HT-29 (cell line): ENCODE measurements around the gene PTPN18. TPM values are rescaled to one million over a fixed set of nuclear protein-coding genes. Genes with fewer than 3 reads are reported as not detected.

ENCODE experiments used
- DNase-seq: peaks from one replicate; pipeline ENCODE4 v3.0.0-alpha.2; 2015; ENCODE audit warnings: low spot score
- total RNA-seq: library from RNA; depleted of rRNA; stranded (reverse); fragments of >200 nt; shearing (Covaris generic); gene quantifications from 2 replicates; pipeline ENCODE4 v1.2.3, GENCODE V29; 2014

Gene PTPN18
- total RNA-seq, 1 experiment from 2014 or later = 76.0 TPM

- DNase-seq = no peak
Observed at GRCh38 chr2:130365075-130365474, 9.2 kb downstream of the PTPN18 start.

GRCh38 chr2:130365963-130366362, 10.1 kb downstream of the PTPN18 start:
- no peak for DNase-seq

GRCh38 chr2:130366720-130367119, 10.9 kb downstream of the PTPN18 start:
- DNase-seq = no peak

GRCh38 chr2:130368786-130369185, 12.9 kb downstream of the PTPN18 start:
- DNase-seq = no peak

DNA sequence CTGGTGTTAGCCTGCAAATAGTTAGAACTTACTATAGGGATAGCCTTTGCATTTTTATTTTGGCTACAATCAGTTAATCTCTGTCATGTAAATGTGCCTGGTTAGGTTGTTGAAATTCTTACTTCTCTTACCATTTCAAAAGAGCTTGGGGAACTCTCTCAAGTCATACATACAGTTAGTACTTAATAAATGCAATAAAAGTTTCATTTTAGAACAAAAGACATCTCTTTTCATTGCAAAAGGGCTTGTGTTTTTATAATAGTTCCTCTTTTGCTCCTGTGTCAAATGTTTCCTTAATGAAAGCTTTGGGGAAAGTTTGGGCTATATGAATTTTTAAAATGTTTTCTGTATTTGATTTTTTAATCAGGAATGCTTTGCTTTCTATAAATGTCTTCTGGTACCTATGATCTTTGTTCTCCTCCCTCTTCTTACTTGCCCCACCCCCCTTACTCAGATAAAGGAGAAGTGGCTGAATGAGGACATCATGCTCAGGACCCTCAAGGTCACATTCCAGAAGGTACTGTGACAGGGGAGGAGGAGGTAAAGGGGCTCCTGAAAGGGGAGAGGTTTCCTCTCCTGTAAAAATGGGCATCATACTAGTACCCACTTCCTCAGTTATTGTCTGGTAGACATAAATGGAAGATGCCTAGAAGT, 13.6 kb downstream of the PTPN18 start:
- no peak for DNase-seq

DNA sequence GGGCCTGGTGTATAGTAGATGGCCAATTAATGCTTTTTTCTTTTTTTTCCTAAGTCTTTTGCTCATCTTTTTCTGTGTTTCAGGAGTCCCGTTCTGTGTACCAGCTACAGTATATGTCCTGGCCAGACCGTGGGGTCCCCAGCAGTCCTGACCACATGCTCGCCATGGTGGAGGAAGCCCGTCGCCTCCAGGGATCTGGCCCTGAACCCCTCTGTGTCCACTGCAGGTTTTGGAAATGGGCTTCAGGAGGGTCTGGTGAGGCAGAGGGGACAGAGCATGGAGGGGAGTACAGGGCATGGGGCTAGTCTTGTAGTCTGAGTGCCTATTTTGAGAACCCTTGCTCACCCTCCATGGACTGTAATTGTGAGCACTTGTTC, 14.1 kb downstream of the PTPN18 start:
- DNase-seq = no peak

DNA sequence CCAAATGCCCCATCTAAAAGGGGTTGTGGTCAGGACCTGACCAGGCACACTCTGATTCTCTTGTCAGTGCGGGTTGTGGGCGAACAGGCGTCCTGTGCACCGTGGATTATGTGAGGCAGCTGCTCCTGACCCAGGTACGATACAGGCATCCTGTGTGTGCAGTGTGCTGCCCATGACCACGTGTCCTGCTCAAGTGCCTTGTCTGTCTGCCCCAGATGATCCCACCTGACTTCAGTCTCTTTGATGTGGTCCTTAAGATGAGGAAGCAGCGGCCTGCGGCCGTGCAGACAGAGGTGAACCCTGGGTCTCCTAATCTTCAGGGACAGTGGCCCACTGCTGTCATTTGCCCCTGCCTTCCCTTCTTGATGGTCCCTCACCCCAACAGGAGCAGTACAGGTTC, 14.6 kb downstream of the PTPN18 start:
- no peak for DNase-seq

GRCh38 chr2:130371723-130372054, 15.8 kb downstream of the PTPN18 start:
- peak; percentile 68 for DNase-seq

DNA sequence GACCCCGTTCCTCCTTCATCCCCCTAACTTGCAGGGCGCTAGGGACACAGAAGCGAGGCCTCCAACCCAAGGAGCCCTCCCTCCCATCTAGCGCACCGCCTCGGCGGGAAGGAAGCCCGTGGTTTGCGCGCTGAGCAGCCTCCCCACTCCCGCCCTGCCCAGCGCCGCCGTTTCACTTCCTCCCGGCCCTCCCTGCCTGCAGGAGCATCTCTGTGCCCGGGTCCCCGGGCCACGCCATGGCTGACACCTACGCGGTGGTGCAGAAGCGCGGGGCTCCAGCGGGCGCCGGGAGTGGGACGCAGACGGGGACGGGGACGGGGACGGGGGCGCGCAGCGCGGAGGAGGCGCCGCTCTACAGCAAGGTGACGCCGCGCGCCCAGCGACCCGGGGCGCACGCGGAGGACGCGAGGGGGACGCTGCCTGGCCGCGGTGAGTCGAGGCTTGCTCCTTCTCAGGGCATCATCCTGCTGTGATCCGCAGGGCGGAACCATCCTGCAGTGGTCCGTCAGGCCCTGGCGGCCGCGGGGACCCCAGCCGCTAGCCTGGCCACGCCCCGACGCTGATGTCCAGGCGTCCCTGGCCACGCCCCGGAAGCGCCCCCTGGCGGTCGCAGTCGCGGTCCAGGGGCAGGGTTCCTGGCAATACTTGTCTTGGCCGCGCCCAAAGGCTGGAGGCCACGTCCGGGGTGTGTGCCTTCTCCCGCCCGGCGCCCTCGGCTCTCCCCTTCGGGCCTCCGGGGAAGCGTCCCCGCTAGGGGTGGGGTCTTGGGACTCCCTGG, 16.4 kb downstream of the PTPN18 start:
- DNase-seq = peak; percentile 90

DNA sequence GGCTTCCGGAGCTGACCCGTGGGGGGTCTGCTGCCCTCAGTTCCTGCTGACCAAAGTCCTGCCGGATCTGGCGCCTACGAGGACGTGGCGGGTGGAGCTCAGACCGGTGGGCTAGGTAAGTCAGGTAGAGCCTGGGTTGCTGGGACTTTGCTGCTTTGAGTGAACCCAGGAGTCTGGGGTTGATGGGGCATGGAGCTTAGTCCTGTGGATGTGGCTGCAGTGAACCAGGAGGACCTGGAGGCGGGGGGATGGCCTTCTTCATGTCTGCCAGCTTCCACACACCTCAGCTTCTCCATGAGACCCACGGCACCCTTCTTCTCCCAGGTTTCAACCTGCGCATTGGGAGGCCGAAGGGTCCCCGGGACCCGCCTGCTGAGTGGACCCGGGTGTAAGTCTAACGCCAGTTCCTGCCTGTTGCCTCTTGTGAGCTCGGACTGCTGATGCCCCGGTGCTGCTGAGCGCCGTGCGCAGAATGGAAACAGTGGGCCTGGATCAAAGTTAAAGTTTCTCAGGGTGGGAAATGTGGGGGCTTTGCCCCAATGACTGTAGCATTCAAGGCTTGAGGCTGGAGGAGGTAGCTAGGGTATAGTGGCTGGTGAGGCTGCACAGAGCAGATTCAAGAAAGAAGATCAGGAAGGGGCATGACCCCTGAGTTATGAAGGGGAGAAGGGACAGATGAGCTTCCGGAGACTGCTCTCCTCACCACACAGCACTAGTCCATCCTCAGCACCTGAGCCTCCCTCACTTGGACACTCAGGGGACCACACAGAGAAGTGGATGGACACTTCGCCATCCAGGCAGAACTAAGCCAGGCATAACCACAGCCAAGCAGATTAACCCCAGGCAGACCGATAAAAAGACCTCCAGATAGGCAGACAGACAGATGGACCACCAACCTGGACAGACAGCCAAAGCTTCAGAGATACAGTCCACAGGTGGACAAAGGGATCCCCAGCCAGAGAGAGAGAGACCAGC, 17.3 kb downstream of the PTPN18 start:
- DNase-seq = peak; percentile 31

- DNase-seq = no peak
Observed at GRCh38 chr2:130373808-130374365, 18.0 kb downstream of the PTPN18 start.

DNA sequence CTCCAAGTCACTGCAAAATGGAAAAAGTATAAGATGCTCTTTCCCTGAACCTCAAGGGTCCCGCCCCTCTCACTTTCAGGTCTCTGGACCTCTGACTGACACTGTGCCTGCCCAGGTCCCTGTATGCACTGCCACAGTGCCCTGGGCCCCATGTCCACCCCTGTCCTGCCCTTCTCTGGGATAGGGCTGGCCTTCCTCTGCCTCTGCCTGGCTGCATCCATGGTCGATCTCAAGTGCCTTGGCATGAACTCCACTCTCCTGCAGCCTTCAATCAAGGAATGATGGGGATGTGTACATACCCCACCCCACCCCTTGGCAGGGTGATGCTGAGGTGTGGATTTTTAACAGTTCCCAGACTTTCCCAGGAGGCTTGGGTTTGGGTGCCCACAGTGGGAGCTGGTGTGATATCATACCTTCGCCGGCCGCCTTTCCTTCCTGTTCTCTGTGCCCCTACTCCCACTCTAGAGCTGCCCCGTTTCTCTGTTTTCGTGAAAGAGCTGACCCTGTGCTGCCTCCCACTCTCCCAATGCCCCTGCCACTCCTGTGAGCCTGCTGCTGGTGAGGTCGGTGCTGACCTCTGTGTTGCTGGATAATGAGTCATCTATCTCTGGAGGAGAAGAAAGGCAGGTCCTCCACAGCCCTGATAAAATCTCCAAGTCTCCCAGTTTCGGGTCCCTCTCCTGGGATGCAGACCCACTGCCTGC, 18.9 kb downstream of the PTPN18 start:
- DNase-seq = no peak

DNA sequence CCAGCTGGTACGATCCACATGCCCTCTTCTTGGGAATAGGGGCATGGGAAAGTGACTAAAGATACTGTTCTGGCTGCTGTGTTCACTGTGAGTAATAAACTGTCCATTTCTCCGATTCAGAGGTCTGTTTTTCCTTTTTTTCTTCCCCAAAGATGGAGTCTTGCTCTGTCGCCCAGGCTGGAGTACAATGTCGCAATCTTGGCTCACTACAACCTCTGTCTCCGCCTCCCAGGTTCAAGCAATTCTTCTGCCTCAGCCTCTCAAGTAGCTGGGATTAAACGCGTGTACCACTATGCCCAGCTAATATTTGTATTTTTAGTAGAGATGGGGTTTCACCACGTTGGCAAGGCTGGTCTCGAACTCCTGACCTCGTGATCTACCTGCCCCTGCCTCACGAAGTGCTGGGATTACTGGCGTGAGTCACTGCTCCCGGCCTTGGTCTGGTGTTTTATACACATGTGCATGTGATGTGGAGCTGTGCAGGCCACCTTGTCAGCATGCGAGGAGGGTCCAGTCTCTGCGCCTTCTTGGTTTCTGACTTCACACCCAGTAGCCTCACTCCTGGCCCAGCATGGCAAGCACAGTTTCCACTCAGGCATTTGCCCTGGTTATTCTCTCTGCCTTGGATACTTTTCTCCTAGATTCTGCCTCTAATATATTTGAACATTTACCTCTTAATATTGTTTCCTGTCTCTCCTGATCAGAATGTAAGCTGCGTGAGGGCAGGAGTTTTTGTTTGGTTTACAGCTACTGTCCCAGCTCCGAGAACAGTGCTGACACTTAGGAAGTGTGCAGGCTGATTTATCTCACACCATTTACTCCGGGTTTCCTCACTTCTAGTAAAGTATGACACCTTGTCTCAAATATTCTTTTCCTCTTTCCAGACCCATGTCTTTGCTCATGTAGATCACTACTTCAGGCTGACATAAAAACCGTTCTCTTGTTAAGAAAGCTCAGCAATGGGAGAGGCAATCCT, 19.7 kb downstream of the PTPN18 start:
- DNase-seq = no peak

- no peak for DNase-seq
Observed at GRCh38 chr2:130376433-130377293, 20.8 kb downstream of the PTPN18 start.

GRCh38 chr2:130377491-130377890, 21.6 kb downstream of the PTPN18 start:
- no peak for DNase-seq

- DNase-seq = no peak
Observed at GRCh38 chr2:130378206-130378897, 22.5 kb downstream of the PTPN18 start.

- no peak for DNase-seq
Observed at GRCh38 chr2:130378898-130379214, 23.0 kb downstream of the PTPN18 start.

- DNase-seq = no peak
Observed at GRCh38 chr2:130380096-130380934, 24.5 kb downstream of the PTPN18 start.
